ENCODE results near the gene TTI1. TPM values are rescaled to one million over a fixed set of nuclear protein-coding genes. Genes with fewer than 3 reads are reported as not detected.

Gene TTI1
- total RNA-seq, 1 experiment from 2014 or later = 37.4 TPM

GRCh38 chr20:37995856-37996605 is 37.2 kb downstream of the TTI1 start:
- Mint-ChIP-seq H3K27ac (no peak overlapping the region), H3K4me3 (no peak overlapping the region), H3K36me3 (ENCODE audit: insufficient read depth in 1 of 3, low read depth in 3 of 3) (peaks cover 29 to 74% (median 73%) of the 10 kb centered on the region in 3 experiments; a peak in 6 of 7 replicates), H3K9me3 (no peaks in the 10 kb centered on the region), H3K27me3 (ENCODE audit: low read depth) (no peaks in the 10 kb centered on the region), H3K4me1 (peaks cover 4 to 14% of the 10 kb centered on the region in 2 experiments)
- Histone ChIP-seq H3K23ac (ENCODE audit: insufficient read length, low read depth, low read length) (no peak overlapping the region), H3K9ac (ENCODE audit: extremely low read depth, insufficient read length, low read length) (no peak overlapping the region), H4K20me1 (ENCODE audit: control insufficient read depth, insufficient read depth, insufficient read length) (no peaks in the 10 kb centered on the region), H2BK120ac (ENCODE audit: low read depth, low read length, poor library complexity, severe bottlenecking) (no peak overlapping the region), H2AK5ac (ENCODE audit: insufficient read length, low read length) (no peak overlapping the region), H3K14ac (ENCODE audit: insufficient read depth, low read length) (no peak overlapping the region), H3K4me1 (ENCODE audit: insufficient read depth, low read length) (no peaks in the 10 kb centered on the region), H3K18ac (ENCODE audit: insufficient read length, low read depth, low read length) (no peak overlapping the region), H4K8ac (replicated peaks; ENCODE audit: insufficient read length, low read depth, low read length) (no peak overlapping the region), H2BK15ac (ENCODE audit: low read depth, low read length) (no peak overlapping the region), H3T11ph (ENCODE audit: low read length) (no peak overlapping the region), H2BK20ac (ENCODE audit: low read depth, low read length, poor library complexity, severe bottlenecking) (no peak overlapping the region), H2AFZ (ENCODE audit: low read length) (no peak overlapping the region), H3K23me2 (ENCODE audit: insufficient read length, low read depth, low read length, poor library complexity, severe bottlenecking) (no peaks in the 10 kb centered on the region), H2BK5ac (ENCODE audit: insufficient read length, low read length) (no peak overlapping the region), H3K9me3 (ENCODE audit: control insufficient read depth, low read depth, low read length) (no peaks in the 10 kb centered on the region), H4K5ac (ENCODE audit: insufficient read length, low read depth, low read length) (no peak overlapping the region), H3K4ac (ENCODE audit: low read depth, low read length) (no peak overlapping the region), H3K79me1 (ENCODE audit: insufficient read depth, low read depth, low read length, poor library complexity, severe bottlenecking) (no peaks in the 10 kb centered on the region), H3K79me2 (ENCODE audit: insufficient read depth, low read length) (no peaks in the 10 kb centered on the region), H2BK12ac (ENCODE audit: insufficient read length, low read depth, low read length) (no peak overlapping the region), H4K91ac (ENCODE audit: insufficient read length, low read depth, low read length) (no peak overlapping the region), H3K4me2 (ENCODE audit: insufficient read depth, insufficient read length, low read length) (no peak overlapping the region), H3K27ac (ENCODE audit: insufficient read length, low read depth, low read length) (no peak overlapping the region), H3K56ac (ENCODE audit: insufficient read length, low read depth, low read length) (no peak overlapping the region), H3K27me3 (ENCODE audit: insufficient read depth, low read length) (no peaks in the 10 kb centered on the region)
- DNase-seq = no peak
- TF ChIP-seq, protein P1, sequence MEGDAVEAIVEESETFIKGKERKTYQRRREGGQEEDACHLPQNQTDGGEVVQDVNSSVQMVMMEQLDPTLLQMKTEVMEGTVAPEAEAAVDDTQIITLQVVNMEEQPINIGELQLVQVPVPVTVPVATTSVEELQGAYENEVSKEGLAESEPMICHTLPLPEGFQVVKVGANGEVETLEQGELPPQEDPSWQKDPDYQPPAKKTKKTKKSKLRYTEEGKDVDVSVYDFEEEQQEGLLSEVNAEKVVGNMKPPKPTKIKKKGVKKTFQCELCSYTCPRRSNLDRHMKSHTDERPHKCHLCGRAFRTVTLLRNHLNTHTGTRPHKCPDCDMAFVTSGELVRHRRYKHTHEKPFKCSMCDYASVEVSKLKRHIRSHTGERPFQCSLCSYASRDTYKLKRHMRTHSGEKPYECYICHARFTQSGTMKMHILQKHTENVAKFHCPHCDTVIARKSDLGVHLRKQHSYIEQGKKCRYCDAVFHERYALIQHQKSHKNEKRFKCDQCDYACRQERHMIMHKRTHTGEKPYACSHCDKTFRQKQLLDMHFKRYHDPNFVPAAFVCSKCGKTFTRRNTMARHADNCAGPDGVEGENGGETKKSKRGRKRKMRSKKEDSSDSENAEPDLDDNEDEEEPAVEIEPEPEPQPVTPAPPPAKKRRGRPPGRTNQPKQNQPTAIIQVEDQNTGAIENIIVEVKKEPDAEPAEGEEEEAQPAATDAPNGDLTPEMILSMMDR (conservative IDR thresholded peaks at IDR 0.05) = no peak
- no CpG with 5 or more reads among the region's 9 CpGs for WGBS (ENCODE audit: extremely low coverage, insufficient read length, low lambda C conversion rate)

Measured in H9 (cell line).